B cell (primary cell): ENCODE data around the gene VWA3B. TPM values are rescaled to one million over a fixed set of nuclear protein-coding genes. Genes with fewer than 3 reads are reported as not detected.
A peak's percentile ranks its signal among the peaks of the same experiment; 100 is the strongest.

ENCODE experiments used
- ATAC-seq: fragments of 200-7000 bp; cut with Tn5 transposase; one replicate; pipeline ENCODE4 v1.10.0; 2021; ENCODE audit warnings: low read depth, mild to moderate bottlenecking, moderate number of reproducible peaks, moderate library complexity
- CTCF ChIA-PET: fragments of 350-600 bp; sonication (Branson Sonifier 250); formaldehyde crosslinking; loops from one replicate; lab custom pipeline; 2021; ENCODE audit warnings: antibody characterized with exemption, inconsistent platforms; lab: Charles Lee
- POLR2A ChIA-PET: fragments of 350-600 bp; sonication (Branson Sonifier 250); formaldehyde crosslinking; loops from one replicate; lab custom pipeline; 2021; ENCODE audit warnings: antibody characterized with exemption; lab: Charles Lee
- DNase-seq: peaks from one replicate; pipeline ENCODE4 v3.0.0; 2013
- H2AFZ ChIP-seq: 2 replicates; pipeline ENCODE4 v1.6.1; 2012; ENCODE audit warnings: mild to moderate bottlenecking, low read depth, low read length; ENCODE audit not compliant: insufficient read depth, poor library complexity, severe bottlenecking
- H3K27ac ChIP-seq, 2 donors: 1 replicate in 1 of 2; 2 replicates in 1 of 2; pipeline ENCODE4 v1.5.1; 2012 to 2013; ENCODE audit warnings: low read length in 2 of 2, mild to moderate bottlenecking in 2 of 2, moderate library complexity in 1 of 2
- H3K27me3 ChIP-seq, 4 experiments: fragments of 200-600 bp in 1 of 4; sonication (generic) in 1 of 4; replicated peaks in 1 of 4; 1 replicate in 2 of 4; 2 replicates in 2 of 4; pipeline versions ENCODE4 v1.6.1 to v1.7.0; 2013 to 2016; ENCODE audit warnings: low read length in 3 of 4, mild to moderate bottlenecking in 2 of 4, mixed read lengths in 1 of 4, moderate library complexity in 1 of 4; ENCODE audit not compliant: insufficient read depth in 4 of 4, control insufficient read depth in 3 of 4; ENCODE audit errors: control extremely low read depth in 1 of 4
- H3K36me3 ChIP-seq, 2 experiments: replicated peaks in 1 of 2; 1 replicate in 1 of 2; 2 replicates in 1 of 2; pipeline versions ENCODE4 v1.6.1 to v1.7.1; 2013; ENCODE audit warnings: low read length in 1 of 2; ENCODE audit not compliant: insufficient read depth in 2 of 2, control insufficient read depth in 1 of 2; ENCODE audit errors: control extremely low read depth in 1 of 2, extremely low read depth in 1 of 2
- H3K4me1 ChIP-seq, 2 donors: fragments of 200-600 bp in 1 of 2; sonication (generic) in 1 of 2; 1 replicate in 1 of 2; 2 replicates in 1 of 2; pipeline versions ENCODE4 v1.5.1 to v1.6.1; 2013 to 2017; ENCODE audit warnings: low read length in 2 of 2; ENCODE audit not compliant: control insufficient read depth in 2 of 2, insufficient read depth in 2 of 2
- H3K4me2 ChIP-seq: replicated peaks from 2 replicates; pipeline ENCODE3; 2012; ENCODE audit warnings: mild to moderate bottlenecking, low read depth, low read length; ENCODE audit not compliant: poor library complexity, severe bottlenecking
- H3K4me3 ChIP-seq, 5 experiments: fragments of 200-600 bp in 1 of 5; sonication (generic) in 1 of 5; 1 replicate in 3 of 5; 2 replicates in 2 of 5; pipeline versions ENCODE4 v1.5.1 to v1.7.0; 2011 to 2016; ENCODE audit warnings: low read length in 4 of 5, mild to moderate bottlenecking in 4 of 5, low read depth in 2 of 5, control low read depth in 1 of 5, moderate library complexity in 1 of 5; ENCODE audit not compliant: insufficient read depth in 1 of 5; ENCODE audit errors: control extremely low read depth in 1 of 5, extremely low read depth in 1 of 5
- H3K79me2 ChIP-seq: fragments of 200-600 bp; sonication (generic); one replicate; pipeline ENCODE4 v1.6.0; 2016; ENCODE audit warnings: low read length; ENCODE audit not compliant: control insufficient read depth, insufficient read depth
- H3K9ac ChIP-seq: fragments of 200-600 bp; sonication (generic); 2 replicates; pipeline ENCODE4 v1.6.1; 2017; ENCODE audit warnings: mild to moderate bottlenecking, low read length, moderate library complexity
- H3K9me3 ChIP-seq, 3 donors: one replicate each; pipeline versions ENCODE4 v1.6.1 to v1.7.1; 2013; ENCODE audit warnings: low read length in 2 of 3; ENCODE audit not compliant: control insufficient read depth in 2 of 3, insufficient read depth in 1 of 3; ENCODE audit errors: control extremely low read depth in 1 of 3
- H4K20me1 ChIP-seq: 2 replicates; pipeline ENCODE4 v1.6.0; 2012; ENCODE audit warnings: mild to moderate bottlenecking, low read length; ENCODE audit not compliant: insufficient read depth, control insufficient read depth, poor library complexity, severe bottlenecking
- H3K27ac Mint-ChIP-seq: one replicate; pipeline ENCODE4 v1.8.0; 2021; ENCODE audit warnings: mixed read lengths
- H3K27me3 Mint-ChIP-seq: one replicate; pipeline ENCODE4 v1.8.0; 2021; ENCODE audit warnings: mixed read lengths
- H3K4me1 Mint-ChIP-seq: one replicate; pipeline ENCODE4 v1.8.0; 2021; ENCODE audit warnings: mixed read lengths
- H3K4me3 Mint-ChIP-seq: one replicate; pipeline ENCODE4 v1.8.0; 2021; ENCODE audit warnings: mixed read lengths
- H3K9me3 Mint-ChIP-seq: one replicate; pipeline ENCODE4 v1.8.0; 2022; ENCODE audit warnings: mixed read lengths; ENCODE audit not compliant: insufficient read depth
- CTCF ChIP-seq: fragments of 200-600 bp; IDR thresholded peaks from one replicate; pipeline ENCODE4 v1.8.0; 2022; ENCODE audit warnings: antibody characterized with exemption, mild to moderate bottlenecking
- EZH2 ChIP-seq: IDR thresholded peaks from 2 replicates; pipeline ENCODE4 v1.6.1; 2012; ENCODE audit warnings: borderline replicate concordance, low read depth, mild to moderate bottlenecking, moderate library complexity, low read length; ENCODE audit not compliant: insufficient read depth, poor library complexity, severe bottlenecking
- WGBS: methylation state at CpG from one replicate; pipeline ENCODE4 v1.1.5; 2013; ENCODE audit warnings: missing lambda C conversion rate; ENCODE audit not compliant: insufficient coverage; 5-methylcytosine and 5-hydroxymethylcytosine counted together
- intact Hi-C: fragments of 100-400 bp; cut with micrococcal nuclease; formaldehyde crosslinking; loops from one replicate; pipeline ENCODE4 v1.10.0; 2022
- polyA plus RNA-seq: library from polyadenylated mRNA; depleted of rRNA; stranded (reverse); fragments of >200 nt; gene quantifications from 2 replicates; pipeline ENCODE4 v1.2.3, GENCODE V29; 2012
- total RNA-seq, 2 donors: library from RNA; stranded (reverse); fragments of 120-200 nt in 1 of 2; gene quantifications; 1 replicate in 1 of 2; 2 replicates in 1 of 2; pipeline versions ENCODE4 v1.2.3 to v1.2.4, GENCODE V29; 2013 to 2022

Gene VWA3B
- total and polyA plus RNA-seq, 2 donors (not counting 1 experiment from before 2014, with no cell fraction given): not detected

- no peak for DNase-seq
- no peaks in the 10 kb centered on the region for H3K27me3 ChIP-seq
- Mint-ChIP-seq H3K4me1 (peaks cover 5% of the 10 kb centered on the region), H3K27me3 (peaks cover 6% of the 10 kb centered on the region), H3K4me3 (no peak overlapping the region), H3K9me3 (no peaks in the 10 kb centered on the region), H3K27ac (no peak overlapping the region)
- no peaks in the 10 kb centered on the region for H3K36me3 ChIP-seq
- TF ChIP-seq EZH2 (no peak), CTCF (no peak)
- H3K9ac ChIP-seq: no peak overlapping the region
- peaks cover 2 to 8% of the 10 kb centered on the region in 2 donors for H3K4me1 ChIP-seq
- no peaks in the 10 kb centered on the region for H3K79me2 ChIP-seq
- no peak overlapping the region for H2AFZ ChIP-seq
- intact Hi-C loops: no loop called here
- no peaks in the 10 kb centered on the region for H4K20me1 ChIP-seq
- CTCF ChIA-PET: no interaction called here
- peaks cover 0 to 16% (median 6%) of the 10 kb centered on the region in 3 donors for H3K9me3 ChIP-seq
- H3K27ac ChIP-seq: no peak overlapping the region
- H3K4me3 ChIP-seq: no peak overlapping the region
- POLR2A ChIA-PET: no interaction called here
- no peak overlapping the region for H3K4me2 ChIP-seq
- no peak for ATAC-seq
These were observed 160.4 kb downstream of the VWA3B start for GRCh38 chr2:98247383-98247782.

- Histone ChIP-seq H3K27me3 (no peaks in the 10 kb centered on the region), H3K27ac (no peak overlapping the region), H3K4me3 (no peak overlapping the region), H3K9me3 (peaks cover 0 to 11% (median 6%) of the 10 kb centered on the region in 3 donors), H3K9ac (no peak overlapping the region), H3K79me2 (no peaks in the 10 kb centered on the region), H3K36me3 (no peaks in the 10 kb centered on the region), H3K4me2 (peak overlapping the region; percentile 7), H4K20me1 (no peaks in the 10 kb centered on the region), H3K4me1 (peaks cover 5 to 11% of the 10 kb centered on the region in 2 donors), H2AFZ (no peak overlapping the region)
- peaks cover 6% of the 10 kb centered on the region for H3K27me3 Mint-ChIP-seq
- DNase-seq: peak; percentile 69
- 67% methylated on average over 8 of the region's 14 CpGs for WGBS
- CTCF ChIA-PET: no interaction called here
- intact Hi-C loops: no loop called here
- H3K4me3 Mint-ChIP-seq: no peak overlapping the region
- H3K9me3 Mint-ChIP-seq: no peaks in the 10 kb centered on the region
- peaks cover 11% of the 10 kb centered on the region for H3K4me1 Mint-ChIP-seq
- peak; percentile 61 for ATAC-seq
- POLR2A ChIA-PET: no interaction called here
- TF ChIP-seq EZH2: no peak
- TF ChIP-seq CTCF: no peak
- no peak overlapping the region for H3K27ac Mint-ChIP-seq
These were observed 165.2 kb downstream of the VWA3B start for GRCh38 chr2:98252038-98252773.
